Muscle of leg (tissue), 11 donors: Measurements from ENCODE around the gene ACTMAP. TPM values are rescaled to one million over a fixed set of nuclear protein-coding genes. Genes with fewer than 3 reads are reported as not detected.

Source experiments
- DNase-seq: peaks from one replicate; pipeline ENCODE4 v3.0.0; 2013
- H3K27ac ChIP-seq: one replicate; pipeline ENCODE4 v1.5.1; 2013; ENCODE audit warnings: mild to moderate bottlenecking, low read length, control low read depth
- H3K27me3 ChIP-seq: one replicate; pipeline ENCODE4 v1.6.1; 2013; ENCODE audit warnings: low read length; ENCODE audit not compliant: control insufficient read depth, insufficient read depth
- H3K36me3 ChIP-seq: one replicate; pipeline ENCODE4 v1.6.1; 2013; ENCODE audit warnings: low read length; ENCODE audit not compliant: control insufficient read depth, insufficient read depth
- H3K4me1 ChIP-seq: one replicate; pipeline ENCODE4 v1.6.1; 2013; ENCODE audit warnings: low read length; ENCODE audit not compliant: control insufficient read depth, insufficient read depth
- H3K4me3 ChIP-seq: one replicate; pipeline ENCODE4 v1.5.1; 2013; ENCODE audit warnings: low read length, control low read depth
- H3K9me3 ChIP-seq: replicated peaks from 2 replicates; pipeline ENCODE4 v1.6.1; 2013; ENCODE audit warnings: low read depth, low read length; ENCODE audit not compliant: control insufficient read depth
- WGBS: methylation state at CpG from one replicate; pipeline ENCODE4 v1.1.5; 2013; ENCODE audit warnings: missing lambda C conversion rate; ENCODE audit not compliant: insufficient coverage; 5-methylcytosine and 5-hydroxymethylcytosine counted together
- polyA plus RNA-seq, 8 donors: library from polyadenylated mRNA; unstranded; fragments of 120-200 nt; gene quantifications; one replicate each; pipeline versions ENCODE4 v1.2.1 to v1.2.3, GENCODE V29; 2013; ENCODE audit warnings: inconsistent platforms in 1 of 8, low replicate concordance in 1 of 8; ENCODE audit not compliant: insufficient read length in 8 of 8, insufficient read depth in 1 of 8
- total RNA-seq: library from RNA; stranded (reverse); fragments of 120-200 nt; gene quantifications from one replicate; pipeline ENCODE4 v1.2.4, GENCODE V29; 2013

Gene ACTMAP
- total and polyA plus RNA-seq, 9 donors, result 1.2 to 13.0 (median 11.0) TPM

DNA sequence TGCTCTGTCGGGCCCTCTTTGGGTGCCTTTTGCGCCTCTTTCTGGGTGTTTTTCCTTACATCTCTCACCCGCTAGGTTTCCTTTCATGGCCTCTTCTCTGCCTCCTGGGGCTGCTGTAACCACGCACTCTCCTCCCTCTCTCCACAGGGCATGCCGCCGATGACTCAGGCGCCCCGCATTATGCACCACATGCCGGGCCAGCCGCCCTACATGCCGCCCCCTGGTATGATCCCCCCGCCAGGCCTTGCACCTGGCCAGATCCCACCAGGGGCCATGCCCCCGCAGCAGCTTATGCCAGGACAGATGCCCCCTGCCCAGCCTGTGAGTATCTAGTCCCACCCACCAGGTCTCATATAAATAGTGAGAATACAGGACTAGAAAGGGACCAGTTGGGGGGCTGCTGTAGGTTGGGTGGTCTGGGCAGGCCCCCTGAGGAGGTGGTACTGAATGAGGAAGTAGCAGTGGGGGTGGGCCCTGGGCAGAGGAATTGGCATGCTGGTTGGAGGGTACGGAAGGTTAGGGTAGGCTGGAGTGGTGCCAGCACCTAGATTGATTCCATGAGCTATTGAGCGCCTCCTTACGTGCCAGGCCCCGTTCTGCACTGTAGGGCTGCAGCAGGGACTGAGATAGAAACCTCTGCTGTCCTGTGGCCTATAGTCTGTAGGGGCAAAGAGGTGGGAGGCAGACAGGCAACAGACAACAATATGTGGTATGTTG is 12.6 kb upstream of the ACTMAP start:
- WGBS, result 90% methylated on average over 15 of the region's 17 CpGs
- Histone ChIP-seq H3K27me3 (no peaks in the 10 kb centered on the region), H3K36me3 (peaks cover 78% of the 10 kb centered on the region), H3K9me3 (no peaks in the 10 kb centered on the region), H3K4me1 (no peaks in the 10 kb centered on the region), H3K27ac (no peak overlapping the region), H3K4me3 (no peak overlapping the region)
- DNase-seq, result no peak

- WGBS, result 89% methylated on average over 8 of the region's 13 CpGs
- no peak for DNase-seq
- Histone ChIP-seq H3K27me3 (no peaks in the 10 kb centered on the region), H3K27ac (no peak overlapping the region), H3K4me1 (no peaks in the 10 kb centered on the region), H3K9me3 (no peaks in the 10 kb centered on the region), H3K36me3 (peaks cover 88% of the 10 kb centered on the region), H3K4me3 (no peak overlapping the region)
Measured at GRCh38 chr19:40759352-40759751, 9.1 kb upstream of the ACTMAP start.

DNA sequence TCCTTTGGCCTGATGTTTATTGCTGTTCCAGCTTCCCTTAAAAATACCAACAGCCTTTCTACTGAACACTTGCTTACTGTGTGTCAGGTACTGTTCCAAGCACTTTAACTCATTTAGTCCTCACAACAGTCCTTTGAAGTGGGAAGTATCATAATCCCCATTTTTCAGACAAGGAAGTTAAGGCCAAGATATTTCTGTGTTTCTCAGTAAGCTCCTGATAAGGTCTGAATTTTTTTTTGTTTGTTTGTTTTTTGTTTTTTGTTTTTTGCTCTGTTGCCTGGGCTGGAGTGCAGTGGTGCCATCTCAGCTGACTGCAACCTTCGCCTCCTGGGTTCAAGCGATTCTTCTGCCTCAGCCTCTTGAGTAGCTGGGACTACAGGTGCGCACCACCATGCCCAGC is 8.2 kb upstream of the ACTMAP start:
- no peak overlapping the region for H3K27ac ChIP-seq
- peaks cover 3% of the 10 kb centered on the region for H3K4me1 ChIP-seq
- no peak overlapping the region for H3K4me3 ChIP-seq
- WGBS, result 96% methylated on average over 3 of the region's 3 CpGs
- peaks cover 84% of the 10 kb centered on the region for H3K36me3 ChIP-seq
- H3K27me3 ChIP-seq, result no peaks in the 10 kb centered on the region
- H3K9me3 ChIP-seq, result no peaks in the 10 kb centered on the region
- DNase-seq, result no peak

DNA sequence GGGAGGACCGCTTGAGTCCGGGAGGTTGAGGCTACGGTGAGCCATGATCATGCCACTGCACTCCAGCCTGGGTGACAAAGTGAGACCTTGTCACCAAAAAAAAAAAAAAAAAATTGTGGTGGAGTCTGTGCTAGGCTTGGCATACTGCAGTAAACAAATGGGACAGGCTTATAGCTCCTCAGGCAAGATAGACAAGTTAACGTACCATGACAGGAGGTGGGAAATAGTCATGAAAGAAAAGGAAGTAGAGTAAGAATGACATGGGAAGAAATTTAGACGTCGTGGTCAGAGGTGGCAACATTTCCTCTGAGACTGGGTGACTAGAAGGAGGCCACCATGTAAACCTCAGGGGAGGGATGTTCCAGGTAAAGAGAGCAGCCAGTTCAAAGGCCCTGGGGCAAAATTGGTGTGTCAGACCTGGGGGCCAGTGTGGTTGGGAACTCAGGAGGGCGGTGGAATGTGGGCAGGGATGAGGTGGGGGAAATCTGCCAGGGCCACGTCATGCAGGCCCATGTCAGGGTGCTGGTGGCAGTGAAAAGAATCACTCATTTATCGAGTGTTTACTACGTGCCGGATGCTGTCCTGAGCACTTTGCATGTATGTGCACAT is 6.3 kb upstream of the ACTMAP start:
- Histone ChIP-seq H3K4me1 (peaks cover 12% of the 10 kb centered on the region), H3K27me3 (no peaks in the 10 kb centered on the region), H3K4me3 (no peak overlapping the region), H3K9me3 (no peaks in the 10 kb centered on the region), H3K36me3 (peaks cover 66% of the 10 kb centered on the region), H3K27ac (no peak overlapping the region)
- 78% methylated on average over 5 of the region's 11 CpGs for WGBS
- no peak for DNase-seq

GRCh38 chr19:40755791-40756190 is 5.5 kb upstream of the ACTMAP start:
- Histone ChIP-seq H3K4me3 (no peak overlapping the region), H3K27ac (no peak overlapping the region), H3K4me1 (peaks cover 13% of the 10 kb centered on the region), H3K36me3 (peaks cover 58% of the 10 kb centered on the region), H3K9me3 (no peaks in the 10 kb centered on the region), H3K27me3 (no peaks in the 10 kb centered on the region)
- DNase-seq, result no peak
- 100% methylated on average over 3 of the region's 8 CpGs for WGBS

DNA sequence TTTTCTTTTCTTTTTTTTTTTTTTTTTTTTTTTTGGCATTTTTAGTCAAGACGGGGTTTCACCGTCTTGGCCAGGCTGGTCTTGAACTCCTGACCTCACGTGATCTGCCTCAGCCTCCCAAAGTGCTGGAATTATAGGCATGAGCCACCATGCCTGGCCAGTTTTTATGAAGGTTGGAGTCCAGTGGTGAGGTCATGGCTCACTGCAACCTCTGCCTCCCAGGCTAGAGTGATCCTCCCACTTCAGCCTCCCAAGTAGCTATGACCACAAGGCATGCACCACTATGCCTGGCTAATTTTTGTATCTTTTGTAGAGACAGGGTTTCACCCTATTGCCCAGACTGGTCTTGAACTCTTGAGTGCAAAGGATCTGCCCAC is 5.0 kb upstream of the ACTMAP start:
- no peak for DNase-seq
- no CpG with 5 or more reads among the region's 3 CpGs for WGBS
- no peak overlapping the region for H3K27ac ChIP-seq
- peaks cover 13% of the 10 kb centered on the region for H3K4me1 ChIP-seq
- H3K36me3 ChIP-seq, result peaks cover 53% of the 10 kb centered on the region
- no peaks in the 10 kb centered on the region for H3K9me3 ChIP-seq
- H3K27me3 ChIP-seq, result no peaks in the 10 kb centered on the region
- H3K4me3 ChIP-seq, result no peak overlapping the region

GRCh38 chr19:40754611-40755247 is 4.5 kb upstream of the ACTMAP start:
- no peaks in the 10 kb centered on the region for H3K9me3 ChIP-seq
- H3K4me1 ChIP-seq, result peaks cover 17% of the 10 kb centered on the region
- no peak overlapping the region for H3K4me3 ChIP-seq
- WGBS, result 93% methylated on average over 6 of the region's 9 CpGs
- no peaks in the 10 kb centered on the region for H3K27me3 ChIP-seq
- DNase-seq, result no peak
- no peak overlapping the region for H3K27ac ChIP-seq
- H3K36me3 ChIP-seq, result peaks cover 48% of the 10 kb centered on the region

DNA sequence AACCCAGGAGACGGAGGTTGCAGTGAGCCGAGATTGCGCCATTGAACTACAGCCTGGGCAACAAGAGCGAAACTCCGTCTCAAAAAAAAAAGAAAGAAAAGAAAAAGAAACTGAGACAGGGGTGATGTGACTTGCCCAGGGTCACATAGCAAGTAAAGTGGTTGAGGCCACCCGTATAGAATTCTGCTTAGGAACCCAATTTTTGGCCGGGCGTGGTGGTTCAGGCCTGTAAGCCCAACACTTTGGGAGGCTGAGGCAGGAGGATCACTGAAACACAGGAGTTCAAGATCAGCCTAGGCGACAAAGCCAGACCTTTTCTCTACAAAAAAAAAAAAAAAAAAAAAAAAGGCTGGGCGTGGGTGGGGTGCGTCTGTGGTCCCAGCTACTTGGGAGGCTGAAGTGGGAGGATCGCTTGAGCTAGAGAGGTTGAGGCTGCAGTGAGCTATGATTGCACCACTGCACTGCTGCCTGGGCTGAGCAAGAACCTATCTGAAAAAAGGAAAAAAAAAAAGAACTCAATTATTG is 2.0 kb upstream of the ACTMAP start:
- Histone ChIP-seq H3K4me1 (peaks cover 27% of the 10 kb centered on the region), H3K27me3 (no peaks in the 10 kb centered on the region), H3K9me3 (no peaks in the 10 kb centered on the region), H3K36me3 (peaks cover 31% of the 10 kb centered on the region), H3K4me3 (peak overlapping the region; percentile 73), H3K27ac (no peak overlapping the region)
- WGBS, result 83% methylated on average over 4 of the region's 12 CpGs
- no peak for DNase-seq

DNA sequence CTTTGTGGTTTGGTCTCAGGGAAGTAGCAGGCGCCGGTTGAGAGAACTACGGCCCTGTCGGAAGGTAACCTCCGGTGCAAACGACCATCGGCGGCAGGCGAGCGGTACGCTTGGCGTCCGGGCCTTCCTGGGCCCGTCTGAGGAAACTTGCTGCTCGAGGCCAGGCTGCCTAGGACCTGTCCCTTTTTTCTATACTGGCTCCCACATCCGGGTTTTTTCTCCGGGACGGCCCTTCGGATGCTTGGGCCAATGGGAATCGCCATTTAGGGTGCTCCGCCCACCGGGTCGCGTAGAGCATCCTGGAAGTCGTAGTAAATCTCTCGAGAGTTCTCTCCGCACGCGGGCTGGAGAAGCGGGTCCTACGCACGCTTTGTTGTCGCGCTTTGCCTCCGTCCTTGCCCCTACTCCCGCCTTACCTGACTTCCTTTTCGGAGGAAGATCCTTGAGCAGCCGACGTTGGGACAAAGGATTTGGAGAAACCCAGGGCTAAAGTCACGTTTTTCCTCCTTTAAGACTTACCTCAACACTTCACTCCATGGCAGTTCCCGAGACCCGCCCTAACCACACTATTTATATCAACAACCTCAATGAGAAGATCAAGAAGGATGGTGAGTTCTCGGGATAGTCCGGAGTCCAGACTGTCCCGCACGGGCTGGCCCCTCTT is 729 bp upstream of the ACTMAP start, which contains the start of gene SNRPA:
SNRPA (plus strand) TSS at position 330 of the 664 bp plus-strand sequence; CDS start at position 536, 206 bp downstream.
- Histone ChIP-seq H3K27me3 (no peaks in the 10 kb centered on the region), H3K9me3 (no peaks in the 10 kb centered on the region), H3K36me3 (peaks cover 19% of the 10 kb centered on the region), H3K27ac (peak within 1 kb of the TSS; percentile 97), H3K4me1 (peaks cover 27% of the 10 kb centered on the region), H3K4me3 (peak within 1 kb of the TSS; percentile 73)
- WGBS, result under 1% methylated on average over 45 of the region's 46 CpGs
- peak; percentile 99 for DNase-seq

GRCh38 chr19:40747536-40747935 is 2.7 kb downstream of the ACTMAP start:
- peaks cover 24% of the 10 kb centered on the region for H3K4me1 ChIP-seq
- DNase-seq, result no peak
- no peaks in the 10 kb centered on the region for H3K36me3 ChIP-seq
- H3K4me3 ChIP-seq, result no peak overlapping the region
- H3K27me3 ChIP-seq, result no peaks in the 10 kb centered on the region
- H3K9me3 ChIP-seq, result no peaks in the 10 kb centered on the region
- H3K27ac ChIP-seq, result no peak overlapping the region
- no CpG with 5 or more reads among the region's 7 CpGs for WGBS
